GM12878 (cell line): ENCODE results near the gene CYTH3.

Source experiments
- CTCF ChIP-seq, 3 experiments: IDR thresholded peaks in 2 of 3; conservative IDR thresholded peaks in 1 of 3; 2 replicates each; pipeline ENCODE4 v1.5.1; 2011; ENCODE audit warnings: low read depth in 3 of 3, low read length in 3 of 3, mild to moderate bottlenecking in 3 of 3, control low read depth in 2 of 3, moderate library complexity in 2 of 3, inconsistent platforms in 1 of 3, mixed read lengths in 1 of 3; ENCODE audit not compliant: control insufficient read depth in 2 of 3, insufficient read depth in 1 of 3; ENCODE audit errors: extremely low read depth in 1 of 3
- EED ChIP-seq: sonication (generic); IDR thresholded peaks from 2 replicates; pipeline ENCODE4 v1.6.1; 2016; ENCODE audit warnings: antibody characterized with exemption, low read depth
- EP300 ChIP-seq, 2 experiments: fragments of 150-350 bp in 1 of 2; IDR thresholded peaks; 2 replicates each; pipeline ENCODE4 v1.6.1; 2011 to 2012; ENCODE audit warnings: low read depth in 2 of 2, low read length in 2 of 2, borderline replicate concordance in 1 of 2, improper control_type of control experiment in 1 of 2, inconsistent platforms in 1 of 2; ENCODE audit not compliant: control insufficient read depth in 1 of 2
- MAX ChIP-seq: IDR thresholded peaks from 2 replicates; pipeline ENCODE4 v1.6.1; 2012; ENCODE audit warnings: low read depth, low read length, improper control_type of control experiment
- MEF2B ChIP-seq: fragments of 450-650 bp; IDR thresholded peaks from 2 replicates; pipeline ENCODE4 v1.6.1; 2018; ENCODE audit warnings: mild to moderate bottlenecking, moderate library complexity; ENCODE audit not compliant: partially characterized antibody, poor library complexity, severe bottlenecking
- NFIC ChIP-seq: IDR thresholded peaks from 2 replicates; pipeline ENCODE4 v1.6.1; 2012; ENCODE audit warnings: low read depth, mild to moderate bottlenecking, inconsistent platforms, low read length, moderate library complexity
- RFX5 ChIP-seq: IDR thresholded peaks from 2 replicates; pipeline ENCODE4 v1.6.1; 2011; ENCODE audit warnings: low read depth, low read length, improper control_type of control experiment
- SIN3A ChIP-seq: IDR thresholded peaks from 2 replicates; pipeline ENCODE4 v1.6.1; 2012; ENCODE audit warnings: low read depth, low read length, improper control_type of control experiment
- SMARCA5 ChIP-seq: fragments of 450-650 bp; IDR thresholded peaks from 2 replicates; pipeline ENCODE4 v1.6.1; 2017; ENCODE audit warnings: mild to moderate bottlenecking
- SUZ12 ChIP-seq: fragments of 200-600 bp; sonication (generic); IDR thresholded peaks from one replicate; pipeline ENCODE4 v1.6.1; 2018; ENCODE audit warnings: antibody characterized with exemption, mild to moderate bottlenecking; ENCODE audit not compliant: unreplicated experiment
- TAF1 ChIP-seq: IDR thresholded peaks from 2 replicates; pipeline ENCODE4 v1.6.1; 2011; ENCODE audit warnings: mild to moderate bottlenecking, low read depth, low read length, borderline replicate concordance
- ZNF384 ChIP-seq: IDR thresholded peaks from 2 replicates; pipeline ENCODE4 v1.6.1; 2012; ENCODE audit warnings: low read depth, mild to moderate bottlenecking, low read length, improper control_type of control experiment, borderline replicate concordance
- ZSCAN29 ChIP-seq: fragments of 450-650 bp; IDR thresholded peaks from 2 replicates; pipeline ENCODE4 v1.6.1; 2017; ENCODE audit warnings: mild to moderate bottlenecking, moderate library complexity
- ZZZ3 ChIP-seq: IDR thresholded peaks from 2 replicates; pipeline ENCODE4 v1.6.1; 2011; ENCODE audit warnings: low read depth; ENCODE audit not compliant: control insufficient read depth, insufficient read length

- TF ChIP-seq NFIC (0 out of 2 replicates have a peak, but pooled peaks have one; percentile 21), RFX5 (no peak), TAF1 (no peak), EP300 (IDR thresholded peaks at IDR 0.05; ENCODE audit: borderline replicate concordance in 1 of 2, control insufficient read depth in 1 of 2, low read depth in 2 of 2, low read length in 2 of 2) (no peak), CTCF (IDR thresholded peaks at IDR 0.05 in 2 of 3, conservative IDR thresholded peaks at IDR 0.05 in 1 of 3; ENCODE audit: control insufficient read depth in 2 of 3, extremely low read depth in 1 of 3, insufficient read depth in 1 of 3, low read depth in 3 of 3, low read length in 3 of 3) (no peak), SMARCA5 (no peak), EED (0 out of 2 replicates have a peak, but pooled peaks have one; percentile 23), ZZZ3 (no peak), MEF2B (no peak), ZSCAN29 (no peak), SIN3A (no peak), MAX (no peak), ZNF384 (no peak), SUZ12 (no peak)
Observed at GRCh38 chr7:6117533-6117932, 154.9 kb downstream of the CYTH3 start.
